ENCODE results near the gene PARD3B. TPM values are rescaled to one million over a fixed set of nuclear protein-coding genes. Genes with fewer than 3 reads are reported as not detected.

The PARD3B gene
- total and polyA plus RNA-seq, 2 experiments from 2014 or later, result 3.5 to 4.4 TPM

DNA sequence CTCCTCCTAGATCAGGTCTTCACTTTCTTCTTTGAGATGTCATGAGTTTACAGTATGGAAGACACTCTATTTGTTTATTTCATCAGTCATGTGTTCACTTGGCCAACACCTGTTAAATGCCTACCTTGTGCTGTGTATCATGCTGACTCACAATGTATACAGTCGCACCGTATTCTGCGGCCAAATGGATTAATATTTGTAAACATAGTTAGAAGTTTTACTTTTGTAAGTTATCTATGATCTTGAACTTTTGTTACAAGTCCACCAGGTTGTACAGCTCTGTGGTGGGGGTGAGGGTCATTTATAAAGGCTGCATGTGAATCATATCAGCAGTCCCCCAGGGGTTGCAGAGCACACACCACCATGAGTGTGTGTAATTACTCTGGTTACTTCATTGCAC, 728.4 kb downstream of the PARD3B start:
- peaks cover 11% of the 10 kb centered on the region; the same call in 2 of the 3 replicates for H3K36me3 Mint-ChIP-seq (ENCODE audit: low read depth)
- no peak overlapping the region for H3K4me3 Mint-ChIP-seq
- Histone ChIP-seq H3K79me2 (replicated peaks; ENCODE audit: insufficient read depth) (no peaks in the 10 kb centered on the region), H3K27ac (ENCODE audit: low read depth) (peak overlapping the region; percentile 73), H4K20me1 (replicated peaks; ENCODE audit: insufficient read depth) (no peaks in the 10 kb centered on the region), H3F3A (replicated peaks; ENCODE audit: low read depth) (no peaks in the 10 kb centered on the region; the same call in 1 of the 2 replicates), H2AFZ (no peak overlapping the region), H3K4me2 (peak overlapping the region; percentile 31; the same call in 1 of the 2 replicates), H3K9me2 (ENCODE audit: insufficient read depth) (0 out of 2 replicates have a peak, but pooled peaks cover 4% of the 10 kb centered on the region), H3K4me1 (ENCODE audit: insufficient read depth) (peaks cover 41% of the 10 kb centered on the region), H3K4me3 (no peak overlapping the region), H3K36me3 (ENCODE audit: insufficient read depth) (no peaks in the 10 kb centered on the region), H3K27me3 (ENCODE audit: insufficient read depth) (no peaks in the 10 kb centered on the region)
- peaks cover 39% of the 10 kb centered on the region for H3K4me1 Mint-ChIP-seq
- ATAC-seq, result no peak
- H3K27ac Mint-ChIP-seq, result peak overlapping the region; percentile 78
- H3K27me3 Mint-ChIP-seq (ENCODE audit: insufficient read depth, low read depth, poor library complexity), result no peaks in the 10 kb centered on the region
- no peaks in the 10 kb centered on the region for H3K9me3 Mint-ChIP-seq
- no peak for DNase-seq (ENCODE audit: low spot score)
- TF ChIP-seq NANOG (IDR thresholded peaks at IDR 0.05; ENCODE audit: borderline replicate concordance), result no peak
- TF ChIP-seq JUNB (IDR thresholded peaks at IDR 0.05; ENCODE audit: unreplicated experiment), result no peak
- TF ChIP-seq STAT1 (IDR thresholded peaks at IDR 0.05; ENCODE audit: unreplicated experiment), result no peak
- TF ChIP-seq, protein P1, sequence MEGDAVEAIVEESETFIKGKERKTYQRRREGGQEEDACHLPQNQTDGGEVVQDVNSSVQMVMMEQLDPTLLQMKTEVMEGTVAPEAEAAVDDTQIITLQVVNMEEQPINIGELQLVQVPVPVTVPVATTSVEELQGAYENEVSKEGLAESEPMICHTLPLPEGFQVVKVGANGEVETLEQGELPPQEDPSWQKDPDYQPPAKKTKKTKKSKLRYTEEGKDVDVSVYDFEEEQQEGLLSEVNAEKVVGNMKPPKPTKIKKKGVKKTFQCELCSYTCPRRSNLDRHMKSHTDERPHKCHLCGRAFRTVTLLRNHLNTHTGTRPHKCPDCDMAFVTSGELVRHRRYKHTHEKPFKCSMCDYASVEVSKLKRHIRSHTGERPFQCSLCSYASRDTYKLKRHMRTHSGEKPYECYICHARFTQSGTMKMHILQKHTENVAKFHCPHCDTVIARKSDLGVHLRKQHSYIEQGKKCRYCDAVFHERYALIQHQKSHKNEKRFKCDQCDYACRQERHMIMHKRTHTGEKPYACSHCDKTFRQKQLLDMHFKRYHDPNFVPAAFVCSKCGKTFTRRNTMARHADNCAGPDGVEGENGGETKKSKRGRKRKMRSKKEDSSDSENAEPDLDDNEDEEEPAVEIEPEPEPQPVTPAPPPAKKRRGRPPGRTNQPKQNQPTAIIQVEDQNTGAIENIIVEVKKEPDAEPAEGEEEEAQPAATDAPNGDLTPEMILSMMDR (conservative IDR thresholded peaks at IDR 0.05; ENCODE audit: low read depth in 2 of 2), result no peak
- TF ChIP-seq ZNF114 (CRISPR knock-in tag; IDR thresholded peaks at IDR 0.05), result no peak
- TF ChIP-seq ZNF331 (CRISPR knock-in tag; IDR thresholded peaks at IDR 0.05; ENCODE audit: low read depth), result no peak
- TF ChIP-seq EZH2phosphoT487 (IDR thresholded peaks at IDR 0.05; ENCODE audit: unreplicated experiment), result no peak
- no peak for TF ChIP-seq EZH2 (IDR thresholded peaks at IDR 0.05; ENCODE audit: low read depth, unreplicated experiment)

- Mint-ChIP-seq H3K36me3 (ENCODE audit: low read depth) (peaks cover 15% of the 10 kb centered on the region; the same call in 2 of the 3 replicates), H3K4me3 (no peak overlapping the region), H3K9me3 (no peaks in the 10 kb centered on the region; the same call in 2 of the 3 replicates), H3K4me1 (peaks cover 32% of the 10 kb centered on the region), H3K27ac (peak overlapping the region; percentile 91), H3K27me3 (ENCODE audit: insufficient read depth, low read depth, poor library complexity) (no peaks in the 10 kb centered on the region)
- Histone ChIP-seq H3K27me3 (ENCODE audit: insufficient read depth) (no peaks in the 10 kb centered on the region), H3K36me3 (ENCODE audit: insufficient read depth) (no peaks in the 10 kb centered on the region), H3K4me2 (no peak overlapping the region), H3K79me2 (replicated peaks; ENCODE audit: insufficient read depth) (no peaks in the 10 kb centered on the region), H3K4me3 (no peak overlapping the region), H4K20me1 (replicated peaks; ENCODE audit: insufficient read depth) (no peaks in the 10 kb centered on the region), H3F3A (replicated peaks; ENCODE audit: low read depth) (no peaks in the 10 kb centered on the region; the same call in 1 of the 2 replicates), H3K9me2 (ENCODE audit: insufficient read depth) (0 out of 2 replicates have a peak, but pooled peaks cover 4% of the 10 kb centered on the region), H2AFZ (no peak overlapping the region), H3K4me1 (ENCODE audit: insufficient read depth) (peaks cover 36% of the 10 kb centered on the region), H3K27ac (ENCODE audit: low read depth) (peak overlapping the region; percentile 80)
- no peak for ATAC-seq
- no peak for DNase-seq (ENCODE audit: low spot score)
- TF ChIP-seq, protein P2, sequence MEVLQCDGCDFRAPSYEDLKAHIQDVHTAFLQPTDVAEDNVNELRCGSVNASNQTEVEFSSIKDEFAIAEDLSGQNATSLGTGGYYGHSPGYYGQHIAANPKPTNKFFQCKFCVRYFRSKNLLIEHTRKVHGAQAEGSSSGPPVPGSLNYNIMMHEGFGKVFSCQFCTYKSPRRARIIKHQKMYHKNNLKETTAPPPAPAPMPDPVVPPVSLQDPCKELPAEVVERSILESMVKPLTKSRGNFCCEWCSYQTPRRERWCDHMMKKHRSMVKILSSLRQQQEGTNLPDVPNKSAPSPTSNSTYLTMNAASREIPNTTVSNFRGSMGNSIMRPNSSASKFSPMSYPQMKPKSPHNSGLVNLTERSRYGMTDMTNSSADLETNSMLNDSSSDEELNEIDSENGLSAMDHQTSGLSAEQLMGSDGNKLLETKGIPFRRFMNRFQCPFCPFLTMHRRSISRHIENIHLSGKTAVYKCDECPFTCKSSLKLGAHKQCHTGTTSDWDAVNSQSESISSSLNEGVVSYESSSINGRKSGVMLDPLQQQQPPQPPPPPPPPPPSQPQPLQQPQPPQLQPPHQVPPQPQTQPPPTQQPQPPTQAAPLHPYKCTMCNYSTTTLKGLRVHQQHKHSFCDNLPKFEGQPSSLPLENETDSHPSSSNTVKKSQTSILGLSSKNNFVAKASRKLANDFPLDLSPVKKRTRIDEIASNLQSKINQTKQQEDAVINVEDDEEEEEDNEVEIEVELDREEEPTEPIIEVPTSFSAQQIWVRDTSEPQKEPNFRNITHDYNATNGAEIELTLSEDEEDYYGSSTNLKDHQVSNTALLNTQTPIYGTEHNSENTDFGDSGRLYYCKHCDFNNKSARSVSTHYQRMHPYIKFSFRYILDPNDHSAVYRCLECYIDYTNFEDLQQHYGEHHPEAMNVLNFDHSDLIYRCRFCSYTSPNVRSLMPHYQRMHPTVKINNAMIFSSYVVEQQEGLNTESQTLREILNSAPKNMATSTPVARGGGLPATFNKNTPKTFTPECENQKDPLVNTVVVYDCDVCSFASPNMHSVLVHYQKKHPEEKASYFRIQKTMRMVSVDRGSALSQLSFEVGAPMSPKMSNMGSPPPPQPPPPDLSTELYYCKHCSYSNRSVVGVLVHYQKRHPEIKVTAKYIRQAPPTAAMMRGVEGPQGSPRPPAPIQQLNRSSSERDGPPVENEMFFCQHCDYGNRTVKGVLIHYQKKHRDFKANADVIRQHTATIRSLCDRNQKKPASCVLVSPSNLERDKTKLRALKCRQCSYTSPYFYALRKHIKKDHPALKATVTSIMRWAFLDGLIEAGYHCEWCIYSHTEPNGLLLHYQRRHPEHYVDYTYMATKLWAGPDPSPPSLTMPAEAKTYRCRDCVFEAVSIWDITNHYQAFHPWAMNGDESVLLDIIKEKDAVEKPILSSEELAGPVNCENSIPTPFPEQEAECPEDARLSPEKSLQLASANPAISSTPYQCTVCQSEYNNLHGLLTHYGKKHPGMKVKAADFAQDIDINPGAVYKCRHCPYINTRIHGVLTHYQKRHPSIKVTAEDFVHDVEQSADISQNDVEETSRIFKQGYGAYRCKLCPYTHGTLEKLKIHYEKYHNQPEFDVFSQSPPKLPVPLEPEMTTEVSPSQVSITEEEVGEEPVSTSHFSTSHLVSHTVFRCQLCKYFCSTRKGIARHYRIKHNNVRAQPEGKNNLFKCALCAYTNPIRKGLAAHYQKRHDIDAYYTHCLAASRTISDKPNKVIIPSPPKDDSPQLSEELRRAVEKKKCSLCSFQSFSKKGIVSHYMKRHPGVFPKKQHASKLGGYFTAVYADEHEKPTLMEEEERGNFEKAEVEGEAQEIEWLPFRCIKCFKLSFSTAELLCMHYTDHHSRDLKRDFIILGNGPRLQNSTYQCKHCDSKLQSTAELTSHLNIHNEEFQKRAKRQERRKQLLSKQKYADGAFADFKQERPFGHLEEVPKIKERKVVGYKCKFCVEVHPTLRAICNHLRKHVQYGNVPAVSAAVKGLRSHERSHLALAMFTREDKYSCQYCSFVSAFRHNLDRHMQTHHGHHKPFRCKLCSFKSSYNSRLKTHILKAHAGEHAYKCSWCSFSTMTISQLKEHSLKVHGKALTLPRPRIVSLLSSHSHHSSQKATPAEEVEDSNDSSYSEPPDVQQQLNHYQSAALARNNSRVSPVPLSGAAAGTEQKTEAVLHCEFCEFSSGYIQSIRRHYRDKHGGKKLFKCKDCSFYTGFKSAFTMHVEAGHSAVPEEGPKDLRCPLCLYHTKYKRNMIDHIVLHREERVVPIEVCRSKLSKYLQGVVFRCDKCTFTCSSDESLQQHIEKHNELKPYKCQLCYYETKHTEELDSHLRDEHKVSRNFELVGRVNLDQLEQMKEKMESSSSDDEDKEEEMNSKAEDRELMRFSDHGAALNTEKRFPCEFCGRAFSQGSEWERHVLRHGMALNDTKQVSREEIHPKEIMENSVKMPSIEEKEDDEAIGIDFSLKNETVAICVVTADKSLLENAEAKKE (CRISPR knock-in tag; IDR thresholded peaks at IDR 0.05), result no peak
- TF ChIP-seq, protein P3, sequence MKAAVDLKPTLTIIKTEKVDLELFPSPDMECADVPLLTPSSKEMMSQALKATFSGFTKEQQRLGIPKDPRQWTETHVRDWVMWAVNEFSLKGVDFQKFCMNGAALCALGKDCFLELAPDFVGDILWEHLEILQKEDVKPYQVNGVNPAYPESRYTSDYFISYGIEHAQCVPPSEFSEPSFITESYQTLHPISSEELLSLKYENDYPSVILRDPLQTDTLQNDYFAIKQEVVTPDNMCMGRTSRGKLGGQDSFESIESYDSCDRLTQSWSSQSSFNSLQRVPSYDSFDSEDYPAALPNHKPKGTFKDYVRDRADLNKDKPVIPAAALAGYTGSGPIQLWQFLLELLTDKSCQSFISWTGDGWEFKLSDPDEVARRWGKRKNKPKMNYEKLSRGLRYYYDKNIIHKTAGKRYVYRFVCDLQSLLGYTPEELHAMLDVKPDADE (IDR thresholded peaks at IDR 0.05), result no peak
- TF ChIP-seq EZH2 (IDR thresholded peaks at IDR 0.05; ENCODE audit: low read depth, unreplicated experiment), result no peak
- no peak for TF ChIP-seq POLR2AphosphoS5 (IDR thresholded peaks at IDR 0.05; ENCODE audit: low read depth)
- TF ChIP-seq NANOG (IDR thresholded peaks at IDR 0.05; ENCODE audit: borderline replicate concordance), result no peak
- no peak for TF ChIP-seq EZH2phosphoT487 (IDR thresholded peaks at IDR 0.05; ENCODE audit: unreplicated experiment)
These were observed 729.5 kb downstream of the PARD3B start for GRCh38 chr2:205274801-205275200.
